K562 (cell line): ENCODE data around the gene ITPR2.

Source experiments
- POLR2A ChIP-seq: fragments of 450-650 bp; conservative IDR thresholded peaks from 2 replicates; pipeline ENCODE4 v1.6.1; 2016
- SNAPC5 ChIP-seq: fragments of 250-450 bp; sonication (Bioruptor Pico); IDR thresholded peaks from 2 replicates; pipeline ENCODE4 v1.8.0; 2021; ENCODE audit warnings: moderate library complexity, mild to moderate bottlenecking, inconsistent platforms
- TCF7 ChIP-seq: sonication (generic); IDR thresholded peaks from 2 replicates; pipeline ENCODE4 v1.6.1; 2016; ENCODE audit warnings: antibody characterized with exemption, borderline replicate concordance
- TEAD4 ChIP-seq, 2 experiments: sonication (generic) in 1 of 2; formaldehyde crosslinking in 1 of 2; IDR thresholded peaks; 2 replicates each; pipeline versions ENCODE4 v1.6.1 to v1.8.0; 2012 to 2022; ENCODE audit warnings: borderline replicate concordance in 1 of 2, inconsistent platforms in 1 of 2, low read length in 1 of 2, mild to moderate bottlenecking in 1 of 2, missing genetic modification reagents in 1 of 2
- THRA ChIP-seq: fragments of 450-650 bp; IDR thresholded peaks from 2 replicates; pipeline ENCODE4 v1.6.1; 2017; ENCODE audit warnings: mild to moderate bottlenecking, moderate library complexity
- ZNF609 ChIP-seq: sonication (generic); formaldehyde crosslinking; IDR thresholded peaks from 2 replicates; pipeline ENCODE4 v1.8.1; 2023; ENCODE audit warnings: missing genetic modification reagents, mild to moderate bottlenecking, borderline replicate concordance

GRCh38 chr12:26878661-26879119 lies 45.7 kb upstream of the ITPR2 start:
- TF ChIP-seq TCF7 (no peak), THRA (no peak), POLR2A (no peak), TEAD4 (IDR thresholded peaks at IDR 0.05; ENCODE audit: low read length) (no peak), TEAD4 (CRISPR knock-in tag; IDR thresholded peaks at IDR 0.05; ENCODE audit: borderline replicate concordance) (no peak), ZNF609 (CRISPR knock-in tag) (no peak), SNAPC5 (CRISPR knock-in tag) (no peak)
